Left lobe of liver (tissue), 2 donors: Measurements from ENCODE around the gene SORCS3. TPM values are rescaled to one million over a fixed set of nuclear protein-coding genes. Genes with fewer than 3 reads are reported as not detected.

Source experiments
- ATAC-seq: fragments of 200-7000 bp; cut with Tn5 transposase; one replicate; pipeline ENCODE4 v1.9.1; 2020; ENCODE audit warnings: mild to moderate bottlenecking, moderate library complexity
- DNase-seq: peaks from one replicate; pipeline ENCODE4 v3.0.0-alpha.2; 2020; ENCODE audit warnings: low spot score
- total RNA-seq: library from RNA; stranded (reverse); gene quantifications from one replicate; pipeline ENCODE4 v1.2.1, GENCODE V29; 2021
- donor health status: DM: no; HTN: no; CAD: no; lungs with moderate emphysema.
- donor health status: DM: no; HTN: yes; CAD: no.

Gene SORCS3
- total RNA-seq, 1 donor from 2014 or later, result not detected

DNA sequence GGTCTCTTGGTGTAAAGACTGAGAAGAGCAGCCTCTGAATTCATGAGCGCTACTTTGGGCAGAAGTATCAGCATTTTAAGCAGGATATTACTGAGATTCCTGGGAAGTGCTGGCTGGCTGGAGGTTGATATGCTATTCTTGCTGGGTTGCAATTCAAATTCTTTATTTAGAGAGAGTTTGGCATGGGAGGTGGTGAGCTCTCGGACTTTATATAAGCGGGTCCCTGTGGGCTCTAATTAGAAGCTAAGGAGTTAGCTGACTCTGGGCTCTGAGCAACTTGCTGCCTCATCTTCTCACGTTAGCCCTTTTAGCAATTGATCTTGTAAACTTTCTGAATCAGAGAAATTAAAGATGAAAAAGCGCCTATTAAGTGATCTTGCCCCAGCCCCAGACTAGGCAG, 430.9 kb downstream of the SORCS3 start:
- DNase-seq (no peak), ATAC-seq (no peak)

DNA sequence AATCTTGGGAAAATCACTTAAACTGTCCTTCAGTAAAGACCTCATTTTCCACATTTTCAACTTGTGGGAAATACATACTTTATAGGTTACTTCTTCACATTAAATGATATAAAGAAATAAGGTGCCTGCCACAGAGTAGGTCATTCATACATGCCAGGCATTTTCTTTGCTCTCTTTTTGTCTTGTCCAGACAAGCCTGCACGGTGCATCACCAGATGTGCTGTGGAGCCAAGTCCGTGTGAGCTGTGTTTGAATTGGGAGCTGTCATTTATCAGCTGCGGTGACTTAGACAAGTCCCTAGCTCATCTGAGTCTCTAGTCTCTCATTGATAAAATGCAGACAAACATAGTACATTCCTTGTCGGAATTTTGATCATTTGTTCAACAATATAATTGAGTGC, 432.9 kb downstream of the SORCS3 start:
- no peak for ATAC-seq
- no peak for DNase-seq

DNA sequence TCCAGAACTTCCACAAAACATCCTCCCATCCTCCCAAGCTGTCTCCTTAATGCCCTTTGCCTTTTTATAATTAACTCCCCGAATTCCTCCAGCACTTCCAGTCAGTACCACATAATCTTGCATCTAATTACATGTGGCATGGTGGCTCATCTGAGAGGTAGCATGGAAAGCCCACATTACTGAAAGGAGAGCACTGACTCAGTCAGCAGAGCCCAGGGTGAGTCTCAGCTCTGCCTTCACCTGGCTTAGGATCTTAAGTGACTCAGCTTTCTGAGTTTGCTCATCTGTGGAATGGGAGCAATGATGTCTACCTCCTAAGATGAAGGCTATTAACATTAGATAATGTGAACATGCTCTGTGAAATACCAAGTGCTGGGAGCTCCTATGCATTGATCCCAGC, 433.9 kb downstream of the SORCS3 start:
- ATAC-seq (no peak), DNase-seq (no peak)

DNA sequence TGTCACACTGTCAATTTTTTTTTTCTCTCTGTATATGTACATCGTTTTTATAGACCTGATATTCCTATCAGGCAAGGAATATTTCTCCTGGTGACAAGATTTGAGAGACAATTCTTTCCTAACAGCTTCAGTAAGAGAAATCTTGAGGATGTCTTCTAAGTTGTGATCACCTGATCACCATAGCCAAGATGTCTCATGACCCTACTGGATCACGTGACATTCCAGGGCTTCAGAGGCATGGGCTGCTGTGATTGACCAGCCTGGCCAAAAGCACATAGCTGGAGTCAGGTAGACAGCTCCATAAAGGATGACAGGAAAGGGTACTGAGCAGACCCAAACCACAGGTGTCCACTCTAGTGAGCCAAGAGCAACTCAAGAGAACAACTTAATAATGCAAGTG, 444.9 kb downstream of the SORCS3 start:
- DNase-seq (no peak), ATAC-seq (no peak)

DNA sequence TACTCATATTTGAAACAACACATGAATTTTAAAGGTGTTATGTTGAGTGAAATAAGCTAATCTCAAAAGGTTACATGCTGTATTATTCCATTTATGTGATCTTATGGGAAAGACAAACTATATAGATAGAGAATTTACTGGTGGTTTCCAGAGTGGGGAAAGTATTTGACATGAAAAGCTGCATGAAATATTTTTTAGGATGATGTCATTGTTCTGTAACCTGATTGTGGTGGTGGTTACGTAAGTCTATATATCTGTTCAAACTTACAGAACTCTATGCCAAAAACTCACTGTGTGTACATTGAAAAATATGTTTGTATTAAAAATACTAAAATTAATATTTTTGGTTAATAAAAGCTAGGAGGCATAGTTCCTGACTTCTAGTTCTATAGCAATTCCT, 453.0 kb downstream of the SORCS3 start:
- DNase-seq (no peak), ATAC-seq (no peak)

DNA sequence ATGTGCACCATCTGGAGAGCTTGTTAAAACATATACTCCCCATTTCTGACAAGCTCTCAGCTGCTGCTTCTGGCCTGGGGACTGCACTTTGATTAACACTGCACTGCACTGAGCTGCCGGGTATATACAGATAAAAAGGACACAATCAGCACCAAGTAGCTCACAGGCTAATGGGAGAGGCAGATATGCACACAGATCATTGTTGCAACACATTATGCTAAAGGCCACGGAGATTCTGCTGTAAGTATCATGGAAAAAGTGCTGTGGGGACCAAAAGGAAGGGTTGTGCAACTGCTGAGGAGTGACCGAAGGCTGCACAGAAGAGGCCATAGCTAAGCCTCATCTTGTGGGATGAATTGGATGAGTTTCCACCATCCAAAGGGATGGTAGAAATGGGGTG, 455.2 kb downstream of the SORCS3 start:
- DNase-seq (no peak), ATAC-seq (no peak)

DNA sequence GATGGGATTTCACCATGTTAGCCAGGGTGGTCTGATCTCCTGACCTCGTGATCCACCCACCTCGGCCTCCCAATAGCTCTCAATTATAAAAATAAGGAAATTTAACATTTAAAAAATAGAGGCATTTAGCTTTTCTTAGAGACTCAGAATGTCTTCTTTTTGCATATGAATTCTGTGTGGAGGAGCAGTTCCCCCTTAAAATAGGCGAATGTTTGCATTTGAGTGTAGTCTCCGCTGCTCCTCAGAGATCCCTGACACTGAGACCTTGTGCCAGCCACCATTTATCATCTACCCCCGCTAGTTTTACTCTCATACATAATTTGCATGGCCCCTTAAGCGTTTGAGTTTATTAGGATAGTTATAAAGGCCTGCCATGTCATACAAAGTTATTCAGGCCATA, 461.9 kb downstream of the SORCS3 start:
- DNase-seq (no peak), ATAC-seq (no peak)

DNA sequence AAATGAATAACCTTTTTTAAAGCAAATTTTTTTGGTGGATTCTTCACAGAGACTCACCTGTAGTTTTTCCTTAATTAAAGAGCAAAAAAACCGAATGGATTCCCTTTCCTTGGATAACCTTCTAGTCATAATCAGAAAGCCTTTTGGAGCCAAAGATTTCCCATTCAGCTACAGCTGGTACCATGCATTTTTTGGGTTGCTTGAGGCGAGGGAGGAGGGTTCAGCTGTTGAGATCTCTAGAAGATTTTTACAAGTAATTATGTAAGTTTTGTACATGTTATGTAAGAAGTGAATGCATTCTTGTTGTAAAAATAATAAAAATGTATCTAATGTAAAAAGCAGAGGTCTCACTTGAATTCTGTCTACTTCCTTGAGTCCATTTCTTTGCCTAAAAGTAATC, 463.2 kb downstream of the SORCS3 start:
- ATAC-seq (no peak), DNase-seq (no peak)

DNA sequence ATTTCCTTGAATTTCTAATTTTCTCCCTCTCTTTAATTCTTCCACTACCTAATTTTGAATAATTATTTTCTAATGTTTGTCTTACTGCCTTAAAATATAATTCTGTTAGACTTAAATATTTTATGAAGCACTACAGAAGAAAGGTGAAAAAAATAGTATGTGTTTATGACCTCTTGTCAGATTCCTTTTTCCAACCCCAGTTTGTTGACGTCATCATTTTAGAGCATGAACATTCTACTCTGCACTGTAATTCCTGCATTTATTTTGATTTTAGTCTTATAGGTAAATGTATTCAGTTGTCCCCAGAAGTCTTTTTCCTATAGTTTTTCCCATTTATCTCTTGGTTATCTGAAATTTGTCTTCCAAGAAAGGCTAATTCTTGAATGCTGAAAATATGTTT, 468.1 kb downstream of the SORCS3 start:
- no peak for ATAC-seq

DNA sequence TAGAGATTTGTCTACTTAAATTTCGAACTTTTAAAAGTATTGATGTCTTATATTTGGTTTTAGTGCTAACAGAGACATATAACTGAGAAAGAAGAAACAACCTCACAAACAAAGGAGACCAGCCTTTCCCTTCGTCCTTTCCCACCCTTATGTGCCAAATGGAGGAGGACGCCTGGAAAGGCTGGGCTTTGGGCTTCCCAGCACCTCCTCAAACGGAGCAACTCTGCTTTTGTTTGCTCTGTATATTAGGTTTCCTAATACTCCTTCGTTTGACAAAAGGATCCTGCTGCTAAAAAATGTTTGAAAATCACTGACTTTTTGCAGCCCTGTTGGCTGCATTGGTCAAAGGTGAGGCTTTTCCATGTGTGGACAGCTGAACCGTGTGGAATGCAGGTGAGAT, 471.8 kb downstream of the SORCS3 start:
- DNase-seq, result no peak
- no peak for ATAC-seq

More for the DNA sequence above, 468.1 kb downstream of the SORCS3 start:
- DNase-seq, result no peak

DNA sequence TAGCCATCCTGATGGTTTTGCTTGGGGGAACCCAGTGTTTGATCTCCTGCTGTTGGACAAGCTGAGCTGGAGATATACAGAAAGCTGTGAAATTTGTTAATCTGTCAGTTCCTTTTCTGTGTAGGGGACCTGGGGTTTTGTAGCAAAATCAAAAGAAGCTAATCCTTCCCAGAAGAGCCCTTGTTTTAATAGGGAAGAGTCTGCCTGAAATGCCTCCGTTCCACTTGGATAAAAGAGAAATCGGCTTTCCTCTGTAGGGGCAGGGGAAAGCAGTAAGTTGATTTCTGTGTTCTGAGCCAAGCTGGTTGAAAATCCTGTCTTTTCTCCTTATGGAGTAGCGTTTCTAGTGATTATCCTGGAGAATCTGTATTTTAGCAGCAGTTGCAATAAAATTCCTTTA, 472.6 kb downstream of the SORCS3 start:
- ATAC-seq (no peak), DNase-seq (no peak)

DNA sequence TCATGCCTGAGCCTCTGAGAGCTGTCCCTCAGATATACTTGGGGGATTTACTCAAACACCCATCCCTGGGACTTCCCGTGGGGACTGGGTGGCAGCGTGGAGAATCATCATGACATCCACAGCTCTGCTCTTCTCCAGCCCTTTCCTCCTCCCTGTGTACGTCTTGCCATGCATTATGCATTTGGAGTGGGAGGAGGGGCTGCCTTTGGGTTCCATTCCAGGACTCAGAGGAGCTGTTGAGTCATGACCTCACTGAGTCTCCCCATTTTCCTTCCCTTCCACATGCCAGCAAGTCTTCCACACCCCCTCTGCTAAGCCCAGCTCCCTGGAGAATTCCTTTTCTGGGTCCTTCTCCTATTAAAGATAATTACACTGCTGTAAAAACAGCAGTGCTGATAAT, 480.7 kb downstream of the SORCS3 start:
- ATAC-seq, result no peak

DNA sequence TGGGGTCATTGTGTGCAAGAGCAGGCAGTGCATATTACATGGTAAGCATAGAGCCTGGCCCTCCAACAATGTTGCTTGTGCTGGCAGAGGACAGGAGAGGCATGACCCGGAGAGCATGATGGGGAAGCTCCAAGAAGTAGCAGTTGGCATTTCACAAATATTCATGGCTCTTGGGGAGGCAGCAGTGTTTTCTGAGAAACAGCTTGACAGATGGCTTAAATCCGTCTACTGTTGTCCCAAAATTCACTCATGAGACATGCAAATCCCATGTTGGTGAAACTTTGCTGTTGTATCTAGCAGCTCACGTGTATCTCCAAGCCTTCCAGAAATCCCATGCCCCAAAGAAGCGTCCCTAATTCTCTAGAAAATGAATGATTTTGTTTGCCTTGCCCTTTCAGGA, 487.0 kb downstream of the SORCS3 start:
- ATAC-seq, result no peak
- DNase-seq, result no peak

More for the DNA sequence above, 480.7 kb downstream of the SORCS3 start:
- DNase-seq, result no peak

DNA sequence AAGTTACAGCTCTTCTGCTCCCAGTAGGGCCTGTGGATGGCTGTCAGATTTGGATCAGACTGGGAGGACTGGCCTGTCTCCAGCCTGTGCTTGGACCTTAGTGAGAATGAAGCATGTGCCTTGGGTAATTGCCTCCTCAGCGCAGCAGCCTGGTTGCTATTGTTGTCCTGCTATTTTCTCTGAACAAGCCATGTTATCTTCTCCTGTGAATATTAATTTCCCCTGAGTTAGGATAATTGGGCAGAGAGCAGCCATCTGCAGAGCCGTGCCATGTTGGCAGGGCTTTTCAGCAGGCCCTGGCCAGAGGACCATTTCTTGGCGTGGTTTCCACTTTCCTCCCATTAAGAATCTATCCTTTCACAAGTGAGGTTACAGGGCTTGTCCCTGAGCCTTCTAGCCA, 497.3 kb downstream of the SORCS3 start:
- DNase-seq, result no peak
- ATAC-seq, result no peak

DNA sequence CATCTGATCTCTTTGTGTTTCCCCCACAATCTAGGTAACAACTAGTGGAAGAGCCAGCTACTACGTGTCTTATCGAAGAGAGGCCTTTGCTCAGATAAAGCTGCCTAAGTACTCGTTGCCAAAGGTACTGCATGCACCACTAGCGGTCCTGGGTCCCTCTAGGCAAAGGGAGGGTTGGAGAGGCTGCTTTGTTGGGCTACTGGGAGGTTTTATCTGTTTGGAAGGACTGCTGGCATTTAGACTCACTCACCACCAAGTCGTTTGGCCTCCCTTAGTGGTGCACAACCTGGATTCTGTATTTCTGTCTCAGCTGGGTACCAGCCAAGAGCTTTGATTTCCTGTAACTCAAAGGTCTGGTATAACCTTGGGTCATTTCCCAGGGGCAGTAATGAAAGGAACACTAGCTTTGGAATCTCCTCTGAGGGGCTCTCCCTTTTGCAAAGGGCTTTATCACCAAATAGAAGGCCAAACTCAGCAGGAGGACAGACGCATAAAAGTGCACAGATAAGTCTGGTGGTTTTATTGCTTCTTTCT, 498.3 kb downstream of the SORCS3 start:
- ATAC-seq, result no peak

DNA sequence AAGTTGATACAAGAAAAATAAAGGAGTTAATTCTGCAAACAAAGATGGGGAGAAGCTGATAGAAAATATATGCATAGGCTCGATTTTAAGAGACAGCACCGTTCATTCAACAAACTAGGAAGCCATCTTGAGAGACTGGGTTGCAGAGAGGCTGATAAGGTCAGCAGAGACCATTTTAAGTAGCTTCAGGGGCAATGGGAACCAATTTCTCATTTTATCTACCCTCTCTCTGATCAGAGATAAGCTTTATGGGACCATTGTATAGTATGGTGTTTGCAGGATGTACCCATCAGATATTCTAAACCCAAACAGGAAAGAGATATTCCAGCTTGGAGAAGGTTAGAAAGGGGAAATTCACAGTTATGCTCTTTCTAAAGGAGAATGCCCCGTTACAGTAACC, 499.5 kb downstream of the SORCS3 start:
- DNase-seq (no peak), ATAC-seq (no peak)

More for the DNA sequence above, 498.3 kb downstream of the SORCS3 start:
- DNase-seq, result no peak

DNA sequence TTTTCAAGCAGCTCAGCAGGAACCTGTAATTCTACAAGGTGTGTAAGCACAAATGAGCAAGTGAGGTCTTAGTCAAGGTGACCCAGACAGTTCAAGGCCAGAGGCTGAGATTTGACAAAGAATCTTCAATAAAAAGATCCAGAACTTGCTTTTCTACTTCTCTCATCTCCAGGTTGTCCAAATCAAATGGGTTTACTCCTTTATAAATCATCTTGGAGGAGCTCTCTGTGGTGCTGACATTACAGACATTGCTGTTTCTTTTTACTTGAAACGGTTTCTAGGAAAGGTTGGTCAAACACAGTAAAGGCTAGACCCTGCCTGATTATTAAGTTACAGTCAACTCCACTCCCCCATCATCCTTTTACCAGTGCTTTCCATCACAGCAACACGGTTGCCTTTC, 504.6 kb downstream of the SORCS3 start:
- DNase-seq, result no peak
- ATAC-seq, result no peak

DNA sequence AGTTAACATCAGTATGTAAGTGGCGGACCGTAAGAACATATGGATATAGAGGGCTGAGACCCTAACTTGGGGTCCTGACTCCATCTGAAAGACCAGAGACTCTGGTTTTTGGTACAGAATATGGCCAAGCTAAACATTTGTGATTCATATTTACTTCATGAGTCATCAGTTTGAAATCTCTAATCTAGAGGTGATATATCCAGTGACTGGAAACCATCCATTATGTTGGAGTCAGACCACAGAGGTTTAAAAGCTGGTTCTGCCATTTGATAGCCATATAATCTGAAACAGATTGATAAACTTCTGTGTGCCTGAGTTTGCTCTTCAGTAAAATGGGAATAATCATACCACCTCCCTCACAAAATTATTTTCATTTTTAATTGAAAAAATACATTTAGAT, 505.3 kb downstream of the SORCS3 start:
- no peak for ATAC-seq

DNA sequence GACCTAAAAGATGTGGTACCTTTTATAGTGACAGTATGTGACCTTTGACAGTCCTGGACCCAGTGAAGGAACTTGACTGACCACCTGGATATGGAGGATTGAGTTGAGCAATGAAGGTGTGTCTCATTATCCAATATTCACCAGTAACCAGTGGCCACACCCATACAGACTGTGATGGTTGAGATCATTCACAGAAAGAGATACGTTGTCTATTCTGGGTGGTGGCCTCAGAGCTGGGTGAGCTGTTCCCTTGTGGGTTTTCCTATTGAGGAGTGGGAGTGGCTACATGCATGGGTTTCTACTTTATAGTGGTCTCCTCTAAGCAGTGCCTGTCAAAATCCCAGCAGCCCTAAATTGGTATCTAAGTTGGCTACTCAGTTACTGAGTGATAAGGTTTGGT, 507.4 kb downstream of the SORCS3 start:
- ATAC-seq, result no peak
- DNase-seq, result no peak

More for the DNA sequence above, 505.3 kb downstream of the SORCS3 start:
- DNase-seq, result no peak

DNA sequence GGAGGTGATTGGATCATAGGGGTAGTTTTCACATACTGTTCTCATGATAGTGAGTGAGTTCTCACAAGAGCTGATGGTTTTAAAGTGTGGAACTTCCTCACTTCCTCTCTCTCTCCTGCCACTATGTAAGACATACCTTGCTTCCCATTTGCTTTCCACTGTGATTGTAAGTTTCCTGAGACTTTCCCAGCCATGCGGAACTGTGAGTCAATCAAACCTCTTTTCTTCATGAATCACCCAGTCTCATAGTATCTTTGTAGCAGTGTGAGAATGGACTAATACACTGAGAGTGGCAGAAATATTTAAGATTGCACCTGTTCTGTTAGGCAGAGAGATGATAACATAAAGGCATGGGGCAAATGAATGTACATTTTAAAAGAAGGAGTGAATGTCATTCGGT, 507.8 kb downstream of the SORCS3 start:
- no peak for ATAC-seq
- DNase-seq, result no peak

DNA sequence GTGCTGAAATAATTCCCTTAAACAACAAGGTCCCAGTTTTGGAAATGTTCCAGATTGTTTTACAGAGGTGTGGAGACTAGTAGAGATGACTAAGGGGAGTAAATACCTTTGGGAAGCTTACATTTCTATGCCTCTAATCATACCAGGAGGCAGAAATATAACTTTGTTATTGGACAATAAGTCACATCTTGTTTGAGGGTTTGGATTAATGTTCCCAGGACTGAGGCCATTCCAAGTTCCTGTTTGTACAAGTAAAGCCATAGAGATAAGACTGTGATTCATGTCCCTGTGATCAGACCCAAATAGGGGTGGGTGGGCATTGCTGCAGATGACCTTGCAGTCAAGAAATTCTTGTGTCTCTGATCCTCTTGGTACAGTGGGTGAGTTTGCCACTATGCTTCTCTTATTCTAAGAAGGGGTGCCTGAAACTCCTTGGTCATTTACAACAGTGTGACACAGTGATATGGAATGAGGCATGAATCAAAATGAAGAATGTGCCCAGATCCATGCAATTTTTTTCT, 508.3 kb downstream of the SORCS3 start:
- no peak for ATAC-seq
- DNase-seq, result no peak

DNA sequence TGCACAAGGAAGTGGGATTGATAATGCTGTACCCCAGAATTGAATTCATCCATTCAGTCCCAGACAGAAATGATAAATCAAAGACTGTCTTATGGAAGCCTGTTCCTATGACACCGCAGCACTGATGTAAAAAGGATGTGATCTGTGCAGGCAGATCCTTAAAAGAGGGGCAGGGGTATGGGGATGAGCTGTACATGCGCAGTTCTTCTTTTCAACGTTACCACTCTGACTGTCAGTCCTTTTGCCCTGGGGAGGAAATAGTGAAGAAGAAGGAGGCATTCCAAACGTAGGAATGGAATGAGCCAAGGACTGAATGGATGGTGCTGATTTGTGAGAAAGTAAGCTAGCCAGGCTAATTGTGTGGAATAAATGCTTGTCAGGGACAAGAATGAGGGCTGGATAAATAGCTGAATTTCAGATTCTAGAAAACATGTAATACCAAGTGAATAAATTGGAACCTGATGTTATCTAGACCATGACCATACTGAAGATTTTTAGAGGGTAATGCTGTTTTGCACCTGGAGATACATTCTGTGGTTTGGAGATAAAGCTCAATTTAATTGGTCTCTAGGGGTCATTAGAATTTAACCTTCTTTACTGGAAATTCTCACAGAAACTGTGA, 509.3 kb downstream of the SORCS3 start:
- DNase-seq, result no peak
- no peak for ATAC-seq

DNA sequence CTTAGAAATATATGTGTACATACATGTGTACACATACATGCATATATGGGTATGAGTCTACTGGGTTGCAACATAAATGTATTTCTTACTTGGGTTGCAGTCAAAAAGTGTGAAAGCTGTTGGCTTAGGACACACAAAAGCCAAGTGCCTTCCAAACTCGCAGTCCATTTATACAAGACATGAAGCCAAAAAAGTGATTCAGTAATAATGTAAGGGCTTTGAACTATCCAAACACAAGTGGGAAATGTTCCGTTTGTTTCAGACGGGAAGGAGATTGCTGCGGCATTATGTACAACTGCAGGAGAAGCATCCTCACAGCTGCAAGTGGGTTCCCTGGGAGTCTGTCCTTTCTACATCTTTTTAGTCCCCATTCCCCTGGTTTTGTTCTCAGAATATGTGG, 513.6 kb downstream of the SORCS3 start:
- ATAC-seq (no peak), DNase-seq (no peak)
